K562 (cell line): ENCODE data around the gene SLC16A9. TPM values are rescaled to one million over a fixed set of nuclear protein-coding genes. Genes with fewer than 3 reads are reported as not detected.

ENCODE experiments used
- C11orf30 ChIP-seq: fragments of 450-650 bp; IDR thresholded peaks from 2 replicates; pipeline ENCODE4 v1.6.1; 2016; ENCODE audit warnings: low read depth, mild to moderate bottlenecking
- EP300 ChIP-seq: IDR thresholded peaks from 2 replicates; pipeline ENCODE4 v1.6.1; 2012; ENCODE audit warnings: low read length, improper control_type of control experiment
- FOSL1 ChIP-seq: fragments of 200-800 bp; sonication (Bioruptor generic); conservative IDR thresholded peaks from 2 replicates; pipeline ENCODE4 v1.6.1; 2016; ENCODE audit warnings: missing genetic modification characterization, missing compliant biosample characterization
- FUS ChIP-seq: fragments of 200-400 bp; formaldehyde crosslinking; optimal IDR thresholded peaks from 2 replicates; pipeline ENCODE3; 2017; ENCODE audit warnings: low read depth, low read length
- HMG20A ChIP-seq: fragments of 450-650 bp; formaldehyde crosslinking; conservative IDR thresholded peaks from 2 replicates; pipeline ENCODE4 v1.4.0; 2020; ENCODE audit warnings: mild to moderate bottlenecking, mixed read lengths
- HNRNPUL1 ChIP-seq: fragments of 200-400 bp; formaldehyde crosslinking; IDR thresholded peaks from 2 replicates; pipeline ENCODE4 v1.6.1; 2017; ENCODE audit warnings: low read length
- MTA3 ChIP-seq: fragments of 450-650 bp; formaldehyde crosslinking; IDR thresholded peaks from 2 replicates; pipeline ENCODE4 v1.6.1; 2017; ENCODE audit warnings: mild to moderate bottlenecking, borderline replicate concordance
- MYNN ChIP-seq, 2 experiments: sonication (generic); formaldehyde crosslinking in 1 of 2; IDR thresholded peaks; 2 replicates each; pipeline versions ENCODE4 v1.5.0 to v1.6.1; 2016 to 2020; ENCODE audit warnings: antibody characterized with exemption in 1 of 2, missing genetic modification reagents in 1 of 2
- PHB ChIP-seq: fragments of 250-450 bp; sonication (Bioruptor Pico); IDR thresholded peaks from 2 replicates; pipeline ENCODE4 v1.5.0; 2021
- SMARCC2 ChIP-seq: fragments of 450-650 bp; IDR thresholded peaks from 2 replicates; pipeline ENCODE4 v1.6.1; 2017; ENCODE audit warnings: antibody characterized with exemption, moderate library complexity, mild to moderate bottlenecking, low read depth
- SREBF2 ChIP-seq: sonication (generic); formaldehyde crosslinking; IDR thresholded peaks from 2 replicates; pipeline ENCODE4 v1.4.0; 2020; ENCODE audit warnings: mild to moderate bottlenecking, missing genetic modification reagents
- ZBTB43 ChIP-seq: sonication (generic); formaldehyde crosslinking; IDR thresholded peaks from 2 replicates; pipeline ENCODE4 v1.8.0; 2023; ENCODE audit warnings: mild to moderate bottlenecking, missing genetic modification reagents
- ZNF316 ChIP-seq: fragments of 450-650 bp; IDR thresholded peaks from 2 replicates; pipeline ENCODE4 v1.6.1; 2016
- polyA plus RNA-seq, 8 experiments: library from polyadenylated mRNA; depleted of rRNA in 4 of 8; stranded (reverse) in 5 of 8; unstranded in 3 of 8; fragments of >200 nt; fragmentation: Nextera tagmentation in 2 of 8; fragmentation: Illumina TruSeq in 1 of 8; extraction: Ambion mirVana in 2 of 8; extraction: Trizol in 1 of 8; gene quantifications; 2 replicates each; pipeline versions ENCODE4 v1.2.1 to v1.2.3, GENCODE V29; 2011 to 2014; ENCODE audit warnings: inconsistent platforms in 1 of 8, missing spikeins in 1 of 8
- total RNA-seq, 7 experiments: library from RNA; depleted of rRNA in 6 of 7; stranded (reverse); fragments of >200 nt in 6 of 7; fragmentation: Illumina TruSeq in 2 of 7; extraction: Trizol in 2 of 7; gene quantifications; 2 replicates each; pipeline versions ENCODE4 v1.2.1 to v1.2.3, GENCODE V29; 2011 to 2021; ENCODE audit warnings: low replicate concordance in 1 of 7

SLC16A9 gene
- total and polyA plus RNA-seq, 9 of the 15 experiments (the other 6 are each of a cell fraction or from before 2014, with no cell fraction given): 0.90 to 6.4 (median 2.1) TPM

- TF ChIP-seq MTA3 (no peak), HMG20A (no peak), ZNF316 (peak; percentile 54), SREBF2 (CRISPR knock-in tag) (no peak), ZBTB43 (no peak), FUS (no peak), HNRNPUL1 (no peak), SMARCC2 (no peak), FOSL1 (tag) (0 out of 2 replicates have a peak, but pooled peaks have one; percentile 32), MYNN (IDR thresholded peaks at IDR 0.05) (no peak), MYNN (CRISPR knock-in tag; IDR thresholded peaks at IDR 0.05) (no peak), PHB (CRISPR knock-in tag) (no peak), EP300 (no peak), C11orf30 (peak; percentile 60)
Observed at GRCh38 chr10:59631882-59632807, 77.5 kb downstream of the SLC16A9 start (continued).
